Prostate gland (tissue), 2 donors: ENCODE measurements around the gene VAPA.

Source experiments
- POLR2A ChIP-seq: fragments of 450-650 bp; IDR thresholded peaks from one replicate; pipeline ENCODE4 v1.6.1; 2016; ENCODE audit warnings: antibody characterized with exemption, mild to moderate bottlenecking
- TF ChIP-seq, protein P1 (sequence below), 4 experiments: fragments of 200-600 bp in 2 of 4; fragments of 450-650 bp in 2 of 4; sonication (generic) in 2 of 4; IDR thresholded peaks; 1 replicate in 3 of 4; 2 replicates in 1 of 4; pipeline ENCODE4 v1.5.1; 2016 to 2019; ENCODE audit warnings: antibody characterized with exemption in 4 of 4, mild to moderate bottlenecking in 2 of 4, moderate library complexity in 2 of 4

DNA sequence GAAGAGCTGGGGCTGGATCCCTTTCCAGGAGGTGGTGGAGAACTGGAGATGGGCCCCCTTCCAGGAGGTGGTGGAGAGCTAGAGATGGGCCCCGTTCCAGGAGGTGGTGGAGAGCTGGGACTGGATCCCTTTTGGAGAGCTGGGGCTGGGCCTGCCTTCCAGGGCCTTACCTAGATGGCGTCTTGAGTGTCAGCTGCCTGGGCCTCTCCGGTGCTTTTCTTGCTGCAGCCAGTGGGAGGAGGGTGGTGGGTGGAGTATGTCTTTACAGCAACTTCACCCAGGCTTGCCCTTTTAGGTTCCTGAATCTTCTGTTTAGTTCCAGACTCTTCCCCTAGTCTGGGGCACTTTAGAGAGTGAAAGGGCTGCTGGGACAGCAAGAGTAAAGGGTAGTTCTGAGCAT, 47.2 kb upstream of the VAPA start:
- TF ChIP-seq, protein P1, sequence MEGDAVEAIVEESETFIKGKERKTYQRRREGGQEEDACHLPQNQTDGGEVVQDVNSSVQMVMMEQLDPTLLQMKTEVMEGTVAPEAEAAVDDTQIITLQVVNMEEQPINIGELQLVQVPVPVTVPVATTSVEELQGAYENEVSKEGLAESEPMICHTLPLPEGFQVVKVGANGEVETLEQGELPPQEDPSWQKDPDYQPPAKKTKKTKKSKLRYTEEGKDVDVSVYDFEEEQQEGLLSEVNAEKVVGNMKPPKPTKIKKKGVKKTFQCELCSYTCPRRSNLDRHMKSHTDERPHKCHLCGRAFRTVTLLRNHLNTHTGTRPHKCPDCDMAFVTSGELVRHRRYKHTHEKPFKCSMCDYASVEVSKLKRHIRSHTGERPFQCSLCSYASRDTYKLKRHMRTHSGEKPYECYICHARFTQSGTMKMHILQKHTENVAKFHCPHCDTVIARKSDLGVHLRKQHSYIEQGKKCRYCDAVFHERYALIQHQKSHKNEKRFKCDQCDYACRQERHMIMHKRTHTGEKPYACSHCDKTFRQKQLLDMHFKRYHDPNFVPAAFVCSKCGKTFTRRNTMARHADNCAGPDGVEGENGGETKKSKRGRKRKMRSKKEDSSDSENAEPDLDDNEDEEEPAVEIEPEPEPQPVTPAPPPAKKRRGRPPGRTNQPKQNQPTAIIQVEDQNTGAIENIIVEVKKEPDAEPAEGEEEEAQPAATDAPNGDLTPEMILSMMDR (IDR thresholded peaks at IDR 0.05): no peak
- TF ChIP-seq POLR2A: no peak
